ENCODE results near the gene ZNF555. TPM values are rescaled to one million over a fixed set of nuclear protein-coding genes. Genes with fewer than 3 reads are reported as not detected.

Gene ZNF555
- total and polyA plus RNA-seq, 9 of the 15 experiments (the other 6 are each of a cell fraction or from before 2014, with no cell fraction given) = 2.0 to 6.7 (median 5.4) TPM

- TF ChIP-seq ZNF592 (IDR thresholded peaks at IDR 0.05) (no peak), SAFB (IDR thresholded peaks at IDR 0.05; ENCODE audit: borderline replicate concordance, low read depth, low read length) (no peak), TGIF2 (CRISPR knock-in tag; IDR thresholded peaks at IDR 0.05) (no peak), FOXM1 (IDR thresholded peaks at IDR 0.05; ENCODE audit: low read depth) (peak; percentile 96), FOXM1 (CRISPR knock-in tag; IDR thresholded peaks at IDR 0.05; ENCODE audit: low read depth) (no peak), POLR2AphosphoS5 (IDR thresholded peaks at IDR 0.05; ENCODE audit: control insufficient read depth, insufficient read depth, low read depth, low read length) (peak; percentile 81), MYBL2 (IDR thresholded peaks at IDR 0.05; ENCODE audit: low read depth) (peak; percentile 81), MYBL2 (CRISPR knock-in tag; IDR thresholded peaks at IDR 0.05; ENCODE audit: borderline replicate concordance) (no peak), CEBPB (tag; IDR thresholded peaks at IDR 0.05) (peak; percentile 95), CBFA2T3 (IDR thresholded peaks at IDR 0.05) (peak; percentile 88), CTBP1 (IDR thresholded peaks at IDR 0.05; ENCODE audit: borderline replicate concordance) (peak; percentile 51; the same call in 1 of the 2 replicates), TEAD4 (IDR thresholded peaks at IDR 0.05; ENCODE audit: low read length) (peak; percentile 89), TEAD4 (CRISPR knock-in tag; IDR thresholded peaks at IDR 0.05; ENCODE audit: borderline replicate concordance) (no peak), RCOR1 (IDR thresholded peaks at IDR 0.05; ENCODE audit: borderline replicate concordance in 1 of 2, low read depth in 2 of 2, low read length in 2 of 2) (0 out of 4 replicates have a peak, but pooled peaks of 1 of the 2 experiments have one; percentile 14), KLF16 (IDR thresholded peaks at IDR 0.05) (peak; percentile 82), SMARCA4 (IDR thresholded peaks at IDR 0.05) (peak; percentile 87), STAT5A (IDR thresholded peaks at IDR 0.05; ENCODE audit: borderline replicate concordance, low read length) (peak; percentile 75; the same call in 1 of the 2 replicates), ZC3H8 (IDR thresholded peaks at IDR 0.05) (no peak), PKNOX1 (IDR thresholded peaks at IDR 0.05) (0 out of 2 replicates have a peak, but pooled peaks have one; percentile 11), ZNF224 (CRISPR knock-in tag; IDR thresholded peaks at IDR 0.05) (no peak), LEF1 (IDR thresholded peaks at IDR 0.05) (peak; percentile 87; the same call in 1 of the 2 replicates), TBL1XR1 (IDR thresholded peaks at IDR 0.05; ENCODE audit: low read length in 2 of 2) (peak; percentile 40 to 74; a peak in 3 of 4 replicates), ELF1 (tag; IDR thresholded peaks at IDR 0.05) (no peak), NFATC3 (IDR thresholded peaks at IDR 0.05) (no peak)
Measured at GRCh38 chr19:2865334-2866100, 24.2 kb downstream of the ZNF555 start (continued).

Measured in K562 (cell line).